GM10266 (cell line): ENCODE measurements around the gene PPP1R9B.
A peak's percentile ranks its signal among the peaks of the same experiment; 100 is the strongest.

Source experiments
- DNase-seq: peaks from one replicate; pipeline ENCODE4 v3.0.0; 2012; ENCODE audit errors: extremely low spot score
- TF ChIP-seq, protein P1 (sequence below): IDR thresholded peaks from 2 replicates; pipeline ENCODE4 v1.5.1; 2012; ENCODE audit warnings: mild to moderate bottlenecking, low read depth; ENCODE audit not compliant: control insufficient read depth, insufficient read depth; ENCODE audit errors: missing control alignments

Gene PPP1R9B

GRCh38 chr17:50194934-50195865 lies 44.7 kb upstream of the PPP1R9B start:
- TF ChIP-seq, protein P1, sequence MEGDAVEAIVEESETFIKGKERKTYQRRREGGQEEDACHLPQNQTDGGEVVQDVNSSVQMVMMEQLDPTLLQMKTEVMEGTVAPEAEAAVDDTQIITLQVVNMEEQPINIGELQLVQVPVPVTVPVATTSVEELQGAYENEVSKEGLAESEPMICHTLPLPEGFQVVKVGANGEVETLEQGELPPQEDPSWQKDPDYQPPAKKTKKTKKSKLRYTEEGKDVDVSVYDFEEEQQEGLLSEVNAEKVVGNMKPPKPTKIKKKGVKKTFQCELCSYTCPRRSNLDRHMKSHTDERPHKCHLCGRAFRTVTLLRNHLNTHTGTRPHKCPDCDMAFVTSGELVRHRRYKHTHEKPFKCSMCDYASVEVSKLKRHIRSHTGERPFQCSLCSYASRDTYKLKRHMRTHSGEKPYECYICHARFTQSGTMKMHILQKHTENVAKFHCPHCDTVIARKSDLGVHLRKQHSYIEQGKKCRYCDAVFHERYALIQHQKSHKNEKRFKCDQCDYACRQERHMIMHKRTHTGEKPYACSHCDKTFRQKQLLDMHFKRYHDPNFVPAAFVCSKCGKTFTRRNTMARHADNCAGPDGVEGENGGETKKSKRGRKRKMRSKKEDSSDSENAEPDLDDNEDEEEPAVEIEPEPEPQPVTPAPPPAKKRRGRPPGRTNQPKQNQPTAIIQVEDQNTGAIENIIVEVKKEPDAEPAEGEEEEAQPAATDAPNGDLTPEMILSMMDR, result peak; percentile 14
- no peak for DNase-seq

- no peak for DNase-seq
- TF ChIP-seq, protein P1, result no peak
These were observed 43.9 kb upstream of the PPP1R9B start for GRCh38 chr17:50194140-50194933.

DNA sequence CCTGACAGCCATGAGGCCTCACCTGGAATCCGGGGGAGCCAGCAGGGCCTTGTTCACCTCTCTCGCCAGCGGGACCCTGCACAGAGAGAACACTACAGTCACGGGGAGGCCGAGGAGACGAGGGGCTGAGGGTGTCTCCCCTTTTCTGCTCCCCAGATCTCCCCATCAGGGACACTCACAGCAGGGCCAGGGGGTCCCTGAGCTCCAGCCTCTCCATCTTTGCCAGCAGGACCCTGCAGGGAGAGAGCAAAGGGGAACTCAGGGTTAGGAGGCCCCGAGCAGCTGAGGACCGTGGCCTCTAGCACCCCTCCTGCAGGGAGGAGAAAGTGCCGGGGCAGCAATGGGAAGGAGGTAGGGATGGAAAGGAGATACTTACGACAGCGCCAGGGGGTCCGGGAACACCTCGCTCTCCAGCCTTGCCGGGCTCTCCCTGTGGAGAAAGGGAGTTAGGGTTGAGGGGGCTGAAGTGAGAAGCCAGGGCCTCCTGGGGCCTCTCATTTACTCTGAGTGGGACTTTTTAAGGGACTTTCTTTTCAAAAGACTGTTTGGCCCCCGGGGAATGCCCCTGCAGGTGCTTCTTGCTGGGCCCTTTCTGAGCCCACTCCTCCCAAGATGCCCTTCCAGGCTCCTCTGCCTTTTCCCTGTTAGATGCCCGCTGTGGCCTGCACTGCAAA lies 42.3 kb upstream of the PPP1R9B start:
- TF ChIP-seq, protein P1, result no peak
- peak; percentile 61 for DNase-seq

GRCh38 chr17:50192144-50192617 lies 41.7 kb upstream of the PPP1R9B start:
- DNase-seq, result no peak

DNA sequence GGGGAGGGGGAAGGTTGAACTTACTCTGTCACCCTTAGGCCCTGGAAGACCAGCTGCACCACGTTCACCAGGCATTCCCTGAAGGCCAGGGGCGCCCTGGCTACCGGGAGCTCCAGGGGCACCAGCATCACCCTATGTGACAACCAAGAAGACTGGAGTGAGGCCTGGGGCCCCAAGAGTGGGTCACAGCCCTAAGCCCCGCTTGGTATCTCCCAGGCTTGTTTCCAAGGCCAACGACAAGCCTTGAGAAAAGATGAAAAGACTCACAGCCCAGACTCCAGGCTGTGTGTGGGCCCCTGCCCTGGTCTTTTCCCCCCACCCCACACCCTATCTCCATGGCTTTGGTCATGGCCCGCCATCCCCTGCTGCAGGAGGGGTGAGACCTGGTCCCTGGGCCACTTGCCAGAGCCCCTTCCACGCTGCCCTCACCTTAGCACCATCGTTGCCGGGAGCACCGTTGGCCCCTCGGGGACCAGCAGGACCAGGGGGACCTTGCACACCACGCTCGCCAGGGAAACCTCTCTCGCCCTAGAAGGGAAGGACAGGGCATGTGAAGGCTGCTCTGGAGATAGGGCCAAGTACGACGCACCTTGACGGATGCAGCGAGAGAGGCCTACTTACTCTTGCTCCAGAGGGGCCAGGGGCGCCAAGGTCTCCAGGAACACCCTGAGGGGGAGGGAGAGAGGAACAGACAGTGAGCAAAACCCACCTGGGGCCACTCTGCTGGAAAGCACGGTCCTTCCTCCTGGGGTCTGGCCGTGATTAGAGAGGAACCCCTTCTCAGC lies 41.1 kb upstream of the PPP1R9B start:
- DNase-seq, result no peak
- TF ChIP-seq, protein P1, result no peak

More at GRCh38 chr17:50192144-50192617, 41.7 kb upstream of the PPP1R9B start:
- TF ChIP-seq, protein P1, result no peak

DNA sequence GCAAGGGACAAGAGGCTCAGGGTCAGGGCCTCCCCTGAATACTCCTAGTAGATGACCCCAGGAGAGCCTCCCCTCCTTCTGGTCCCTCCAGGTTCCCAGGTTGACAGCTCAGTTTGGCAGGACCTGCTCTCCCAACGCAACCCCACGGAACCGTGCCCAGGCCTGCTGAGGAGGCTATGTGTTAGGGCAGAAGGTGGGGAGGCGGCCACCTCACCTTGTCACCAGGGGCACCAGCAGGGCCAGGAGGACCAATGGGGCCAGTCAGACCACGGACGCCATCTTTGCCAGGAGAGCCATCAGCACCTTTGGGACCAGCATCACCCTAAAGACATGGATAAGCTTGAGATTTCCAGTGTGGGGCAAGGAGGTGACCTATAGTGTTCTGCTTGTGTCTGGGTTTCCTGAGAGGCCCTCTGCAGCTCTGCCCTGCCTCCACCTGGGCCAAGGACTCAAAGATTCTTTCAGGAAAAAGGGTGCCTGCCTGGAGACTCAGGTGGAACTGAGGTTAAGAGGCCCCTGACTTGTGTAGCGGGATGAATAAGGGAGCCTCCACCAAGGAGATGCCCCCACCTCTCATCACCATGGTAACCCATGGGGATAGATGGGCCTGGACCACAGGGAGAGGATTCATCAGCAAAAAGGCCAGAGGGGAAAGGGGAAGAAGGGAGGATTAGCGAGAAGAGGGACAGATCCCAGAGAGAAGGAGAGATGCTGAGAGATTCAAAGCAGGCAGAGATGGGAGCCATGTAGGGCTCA lies 40.3 kb upstream of the PPP1R9B start:
- DNase-seq, result no peak
- TF ChIP-seq, protein P1, result no peak
